Measurements from ENCODE around the gene NOX3.

- TF ChIP-seq CTCF (IDR thresholded peaks at IDR 0.05), result no peak
- TF ChIP-seq POLR2A (IDR thresholded peaks at IDR 0.05), result no peak
These were observed 83.4 kb downstream of the NOX3 start for GRCh38 chr6:155372256-155372655.
